GM19025 (cell line): ENCODE results near the gene MAGI1.

Source experiments
- ATAC-seq: cut with Tn5 transposase; IDR thresholded peaks from one replicate; pipeline ENCODE4 v1.9.1; 2021; ENCODE audit warnings: mild to moderate bottlenecking, low read depth, moderate library complexity; ENCODE audit not compliant: unreplicated experiment

Gene MAGI1

GRCh38 chr3:65419233-65419632, 619.5 kb downstream of the MAGI1 start:
- no peak for ATAC-seq

DNA sequence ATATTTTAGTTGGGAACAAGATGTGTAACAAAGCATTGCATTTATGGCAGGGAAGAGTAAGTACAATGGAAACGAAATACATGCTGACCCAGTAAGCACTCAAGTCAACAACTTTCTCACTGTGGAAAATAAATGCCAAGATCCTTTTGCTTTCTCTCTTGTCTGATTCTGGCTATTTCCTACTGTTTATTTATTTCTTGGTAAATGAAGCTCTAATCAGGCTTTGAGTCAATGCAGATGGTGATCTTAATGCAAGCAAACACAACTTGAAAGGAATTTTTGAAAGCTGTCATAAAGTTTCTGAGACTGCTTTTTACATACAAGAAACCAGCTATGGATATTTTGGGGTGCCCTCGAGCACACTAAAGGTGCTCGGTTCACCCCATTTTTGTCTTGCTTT, 624.8 kb downstream of the MAGI1 start:
- no peak for ATAC-seq

DNA sequence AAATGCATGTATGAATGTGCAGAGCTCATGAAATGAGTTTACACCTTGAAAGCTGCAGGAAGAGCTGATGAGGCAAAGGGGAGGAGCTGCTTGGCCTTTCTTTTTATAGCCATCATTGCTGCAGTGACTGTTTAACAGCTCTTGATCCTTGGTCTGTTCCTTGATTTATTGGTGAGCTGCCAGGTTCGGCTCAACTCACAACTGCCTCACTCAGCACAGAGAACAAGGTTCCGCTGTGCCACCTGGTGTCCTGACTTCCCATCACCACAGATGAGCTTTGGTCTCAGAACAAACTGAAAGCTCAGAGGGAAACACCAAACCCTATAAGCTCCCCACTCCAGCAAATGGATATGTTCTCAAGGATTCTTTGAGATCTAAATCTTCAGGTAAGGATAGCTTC, 626.1 kb downstream of the MAGI1 start:
- ATAC-seq = no peak

- no peak for ATAC-seq
Measured at GRCh38 chr3:65411367-65411766, 627.4 kb downstream of the MAGI1 start.

- ATAC-seq = no peak
Measured at GRCh38 chr3:65409176-65409569, 629.5 kb downstream of the MAGI1 start.

DNA sequence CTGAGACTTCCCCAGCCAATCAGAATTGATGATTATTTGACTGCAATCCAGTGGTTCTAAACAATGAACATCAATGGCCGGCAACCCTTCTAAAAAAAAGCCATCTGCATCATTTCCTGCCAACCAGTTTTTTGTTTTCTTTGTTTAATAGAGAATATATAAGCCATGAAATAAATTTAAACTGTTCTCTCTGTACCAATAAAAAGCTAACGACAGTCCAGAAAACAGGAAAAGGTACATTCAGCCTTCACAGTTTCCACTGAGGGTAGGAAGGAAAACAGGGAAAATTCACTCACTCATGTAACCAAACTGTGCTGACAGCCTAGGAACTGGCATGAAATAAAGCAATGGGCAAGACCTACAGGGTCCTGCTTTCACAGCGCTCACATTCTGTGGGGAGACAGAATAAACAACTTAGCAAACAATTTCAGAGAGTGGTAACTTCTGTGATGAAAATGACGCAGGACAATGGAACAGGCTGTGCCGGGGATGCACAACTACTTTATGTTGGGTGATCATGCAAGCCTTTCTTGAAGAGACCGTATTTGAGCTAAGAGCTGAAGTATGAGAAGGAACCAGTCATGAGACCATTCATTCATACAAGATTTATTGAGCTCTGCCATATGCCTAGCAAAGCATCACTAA, 630.1 kb downstream of the MAGI1 start:
- no peak for ATAC-seq

GRCh38 chr3:65406470-65406869, 632.2 kb downstream of the MAGI1 start:
- ATAC-seq = no peak

DNA sequence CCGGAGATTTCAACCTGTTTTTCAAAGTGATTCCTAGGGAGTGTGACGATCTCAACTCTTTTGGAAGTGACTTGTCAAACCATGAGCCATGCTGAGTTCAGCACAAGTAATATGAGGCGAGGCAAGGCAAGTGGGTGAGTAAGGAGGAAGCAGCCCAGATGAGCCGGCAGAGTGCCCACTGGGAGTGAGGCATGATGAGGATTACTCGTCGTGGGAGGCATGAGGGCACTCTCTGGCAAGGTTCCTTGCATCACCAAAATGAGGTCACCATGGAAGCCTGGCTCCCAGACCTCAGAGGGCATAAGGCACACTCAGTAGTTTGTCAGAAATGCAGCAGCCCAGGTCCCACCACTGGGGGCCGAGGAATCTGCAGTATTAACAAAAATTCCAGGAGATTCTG, 636.1 kb downstream of the MAGI1 start:
- no peak for ATAC-seq

DNA sequence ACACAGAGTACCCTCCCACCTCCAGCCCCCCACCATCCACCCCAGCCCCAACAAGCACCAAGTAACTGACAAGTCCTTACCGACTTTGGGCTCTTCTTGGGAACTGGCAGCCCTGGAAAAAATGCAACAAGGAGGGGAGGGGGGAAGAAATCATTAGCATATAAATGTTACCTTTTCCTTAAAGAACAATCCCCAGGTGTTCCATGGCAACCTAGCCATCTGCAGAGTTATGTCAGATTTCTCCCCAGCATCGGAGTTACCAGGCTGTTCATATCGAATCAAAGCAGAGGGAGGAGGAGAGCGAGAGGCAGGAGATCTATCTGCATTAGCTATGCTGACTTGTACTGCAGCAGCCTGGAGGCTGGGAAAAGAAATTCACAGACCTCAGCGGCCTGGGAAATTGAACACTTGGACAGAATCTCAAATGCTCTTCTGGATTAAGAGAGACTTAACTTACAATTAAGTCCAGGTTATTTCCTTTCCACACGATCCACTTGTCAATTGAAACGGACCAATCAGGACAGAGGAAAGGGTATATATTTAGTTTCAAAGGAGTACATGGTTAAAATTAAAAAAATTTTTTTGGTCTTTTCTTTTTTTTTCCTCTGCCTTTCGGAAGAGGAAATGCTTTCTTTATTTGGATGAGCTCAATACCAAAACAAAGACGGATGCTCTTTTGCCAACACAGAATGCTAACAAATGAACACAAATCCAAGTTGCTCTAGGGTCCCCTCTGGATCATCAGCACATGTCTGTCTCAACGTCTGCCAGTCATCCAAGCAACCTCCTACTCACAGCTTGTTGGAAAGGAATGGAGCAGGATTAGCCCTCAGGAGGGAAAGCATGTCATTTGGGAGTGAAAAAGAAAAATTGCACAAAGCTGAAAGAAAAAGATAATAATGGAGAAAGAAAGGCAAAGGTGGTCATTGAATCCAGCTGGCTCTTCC, 637.1 kb downstream of the MAGI1 start:
- no peak for ATAC-seq

DNA sequence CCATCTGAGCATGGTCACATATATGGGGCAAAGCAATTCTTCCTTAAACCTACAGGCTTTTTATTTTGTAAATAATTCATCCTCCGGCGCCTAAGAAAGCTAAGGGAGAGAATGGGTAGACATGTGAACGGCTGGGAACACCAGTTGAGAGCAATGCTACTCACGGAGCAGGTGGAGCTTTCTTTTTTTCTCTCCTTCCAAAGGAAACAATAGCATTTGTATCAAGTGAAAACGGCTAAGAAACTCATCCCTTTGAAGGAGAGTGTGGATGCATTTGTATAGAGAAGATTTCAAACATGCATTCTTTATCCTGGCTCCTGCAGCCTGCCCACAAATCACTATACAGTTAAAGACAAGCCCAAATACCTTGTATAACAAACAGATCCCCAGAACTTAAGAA, 637.8 kb downstream of the MAGI1 start:
- ATAC-seq = no peak

DNA sequence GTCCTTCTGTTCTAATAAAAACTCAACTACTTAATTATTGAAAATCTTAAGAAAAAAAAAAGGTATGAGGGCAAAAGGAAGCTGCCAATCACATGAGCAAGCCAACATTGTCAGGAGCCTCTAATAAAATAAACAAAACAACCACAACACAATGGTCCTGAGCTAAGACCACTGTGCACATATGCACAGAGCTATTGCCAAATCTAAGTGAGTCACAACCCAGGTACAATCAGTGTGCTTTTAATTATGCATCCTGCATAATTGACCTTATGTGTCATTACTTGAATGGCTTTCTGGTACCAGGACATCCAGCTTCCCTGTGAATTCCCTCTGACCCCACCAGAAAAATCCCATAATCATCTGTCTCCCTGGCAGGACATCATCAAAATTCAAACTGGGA, 639.8 kb downstream of the MAGI1 start:
- no peak for ATAC-seq

- ATAC-seq = no peak
Measured at GRCh38 chr3:65396078-65396477, 642.6 kb downstream of the MAGI1 start.

DNA sequence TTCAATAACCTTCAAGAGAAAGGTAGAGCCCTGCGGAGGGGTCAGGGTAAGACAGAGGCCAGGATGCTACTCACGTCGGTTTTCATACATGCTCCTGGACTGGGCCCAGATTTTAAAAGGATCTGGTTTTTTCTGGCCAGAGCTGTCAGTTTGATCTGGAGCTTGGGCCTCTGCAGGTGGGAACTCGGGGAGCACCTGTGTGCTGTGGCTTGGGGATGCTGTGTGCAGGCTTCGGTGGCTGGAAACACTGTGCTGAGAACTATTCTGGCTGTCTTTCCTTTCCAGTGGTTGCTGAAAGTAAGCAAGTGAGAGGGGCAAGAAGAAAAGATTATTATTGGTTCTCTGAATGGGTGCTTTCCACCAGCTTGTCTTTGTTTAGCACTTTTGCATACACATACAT, 647.6 kb downstream of the MAGI1 start:
- ATAC-seq = no peak

DNA sequence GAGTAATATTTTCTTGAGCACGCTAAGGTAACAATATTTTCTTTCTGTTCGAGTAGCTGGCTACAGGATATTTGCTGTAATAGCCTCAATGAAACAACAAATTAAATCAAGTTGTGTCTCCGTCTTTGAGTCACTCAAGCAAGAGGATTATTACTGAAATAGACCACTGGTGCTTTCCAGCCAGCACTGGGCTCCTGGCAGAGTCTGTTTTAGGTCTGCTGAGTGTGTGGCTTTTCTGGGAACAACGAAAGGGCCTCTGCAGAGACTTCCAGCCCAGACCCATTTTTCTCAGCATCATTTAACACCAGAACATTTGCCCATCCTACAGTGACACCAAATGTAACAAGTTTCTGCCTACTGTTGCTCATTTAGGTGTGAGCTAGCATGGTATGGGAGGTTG, 652.9 kb downstream of the MAGI1 start:
- ATAC-seq = no peak

DNA sequence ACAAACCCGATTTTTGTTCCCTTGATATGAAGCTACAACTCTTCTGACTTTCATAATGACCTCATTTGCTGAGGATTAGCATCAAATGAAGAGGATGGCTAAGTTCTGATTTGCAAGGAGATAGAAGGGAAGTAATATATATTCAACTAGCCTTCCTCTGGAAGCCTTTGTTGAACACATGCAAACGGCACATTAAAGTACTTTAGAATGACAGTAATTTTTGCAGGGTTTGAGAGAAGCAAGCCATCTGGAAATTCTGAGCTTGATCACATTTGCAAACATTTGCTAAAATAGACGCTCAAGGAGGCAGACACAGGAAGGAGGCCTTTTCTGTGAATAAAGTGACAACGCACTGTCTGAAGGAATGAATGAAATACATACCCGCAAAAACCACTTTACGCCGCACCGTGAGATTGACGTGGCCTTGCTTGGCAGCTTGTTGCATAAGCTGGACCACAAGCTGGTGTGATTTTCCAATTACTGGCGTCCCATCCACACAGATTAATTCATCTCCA, 657.2 kb downstream of the MAGI1 start:
- no peak for ATAC-seq

- ATAC-seq = no peak
Measured at GRCh38 chr3:65379223-65379622, 659.5 kb downstream of the MAGI1 start.

DNA sequence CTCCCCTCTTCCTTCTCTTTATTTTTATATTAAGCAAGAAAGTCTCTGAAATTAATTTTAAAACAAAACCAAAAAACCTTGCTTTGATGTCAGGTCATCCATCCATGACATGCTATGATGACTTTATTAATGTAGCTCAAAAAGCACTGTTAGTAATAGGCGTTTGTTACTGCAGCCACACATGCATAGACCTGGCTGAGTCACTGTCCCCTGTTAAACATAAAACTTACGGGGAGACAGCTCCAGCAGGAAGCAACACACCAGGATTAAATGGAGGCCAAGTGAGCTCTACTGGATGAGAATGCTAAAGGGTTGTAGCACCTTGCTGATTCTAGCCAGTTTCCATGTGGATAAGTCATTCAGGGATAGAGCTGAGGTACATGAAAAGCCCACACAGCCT, 661.1 kb downstream of the MAGI1 start:
- ATAC-seq = no peak

DNA sequence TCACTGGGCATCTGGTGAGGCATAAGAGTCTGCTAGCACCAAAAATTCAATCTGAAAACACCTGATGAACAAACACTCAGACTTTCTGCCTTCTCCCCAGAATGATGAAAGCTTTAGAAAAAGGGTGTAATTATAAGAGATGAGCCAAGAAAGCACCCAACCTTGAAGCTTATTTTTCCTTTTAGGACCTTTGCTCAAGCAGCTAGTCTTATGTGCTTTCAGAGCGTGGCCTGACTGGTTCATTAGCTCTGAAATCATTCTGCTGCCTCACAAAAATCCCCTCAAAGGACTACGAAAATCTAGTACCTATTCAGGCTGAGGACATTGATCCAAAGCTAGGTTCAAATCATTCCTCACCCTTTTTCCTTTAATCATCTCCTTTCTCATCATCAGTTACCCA, 662.3 kb downstream of the MAGI1 start:
- ATAC-seq = no peak

- ATAC-seq = no peak
Measured at GRCh38 chr3:65371053-65371452, 667.7 kb downstream of the MAGI1 start.

DNA sequence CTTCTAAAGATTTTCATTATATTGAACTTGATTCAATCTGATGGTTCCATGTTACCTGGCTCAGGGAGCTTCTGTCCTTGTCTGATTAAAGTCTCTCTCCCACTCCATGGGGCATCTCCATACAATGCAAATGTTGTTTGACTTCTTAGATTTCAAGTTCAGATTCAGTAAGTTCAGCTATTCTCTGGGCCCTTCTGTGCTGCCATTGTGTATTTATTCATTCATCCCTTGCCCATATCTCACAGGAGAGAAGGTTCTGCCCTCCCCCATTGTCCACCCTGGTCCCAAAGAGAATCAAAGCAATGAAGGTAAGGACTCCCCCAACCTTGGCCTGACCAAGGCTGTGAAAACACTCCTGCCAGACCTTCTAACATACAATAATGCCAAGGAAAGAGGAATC, 669.9 kb downstream of the MAGI1 start:
- ATAC-seq = no peak

- no peak for ATAC-seq
Measured at GRCh38 chr3:65362688-65363087, 676.0 kb downstream of the MAGI1 start.

GRCh38 chr3:65361448-65361847, 677.3 kb downstream of the MAGI1 start:
- ATAC-seq = no peak
